Activated naive CD8-positive, alpha-beta T cell treated with anti-CD3 and anti-CD28 coated beads, Interleukin-2, amount 50 U/mL, for 16 hours (primary cell): ENCODE measurements around the gene SLC25A26.
A peak's percentile ranks its signal among the peaks of the same experiment; 100 is the strongest.
"Not testable (repeated sequence)": the region's sequence is repeated elsewhere in the genome, so short reads cannot be mapped to it uniquely, and the experiment has no call there.

Source experiments
- DNase-seq: peaks from one replicate; pipeline ENCODE4 v3.0.0-alpha.2; 2020; ENCODE audit warnings: low read depth, low spot score

The SLC25A26 gene

DNA sequence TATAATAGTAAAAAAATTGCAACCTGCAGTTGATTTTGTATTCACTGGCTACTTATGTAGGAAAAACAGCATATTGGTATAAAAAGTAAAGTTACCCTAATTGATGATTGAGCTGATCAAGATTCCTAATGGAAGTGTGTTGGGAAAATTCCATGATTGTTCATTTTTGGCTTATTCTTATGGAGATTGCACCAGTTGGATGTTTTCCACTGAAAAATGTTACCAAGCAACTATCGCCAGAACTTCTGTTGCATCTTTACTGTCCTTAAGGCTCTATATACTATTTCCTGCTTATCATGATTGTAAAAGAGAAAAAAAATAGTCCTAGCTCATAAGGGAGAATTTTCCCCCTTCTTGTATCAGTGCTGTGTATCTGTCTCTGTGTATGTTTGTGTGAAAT, 48.6 kb downstream of the SLC25A26 start:
- DNase-seq: no peak

DNA sequence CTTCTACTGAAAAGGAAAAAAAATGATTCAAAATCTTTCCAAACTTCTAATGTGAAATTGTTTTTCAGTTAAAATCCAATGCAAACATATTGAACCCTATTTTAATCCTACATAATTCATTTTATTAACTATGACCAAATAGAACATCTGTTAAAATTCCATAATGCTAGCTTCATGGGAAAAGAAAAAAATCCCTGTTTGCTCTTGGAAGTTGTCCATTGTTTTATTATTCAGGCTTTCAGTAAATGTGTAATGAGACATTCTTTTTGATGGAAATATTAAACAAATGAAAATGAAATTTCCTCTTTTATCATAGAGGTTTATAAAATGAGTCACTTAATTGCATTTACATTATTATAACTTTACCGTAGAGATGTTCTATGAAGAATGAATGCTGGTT, 49.5 kb downstream of the SLC25A26 start:
- no peak for DNase-seq

DNA sequence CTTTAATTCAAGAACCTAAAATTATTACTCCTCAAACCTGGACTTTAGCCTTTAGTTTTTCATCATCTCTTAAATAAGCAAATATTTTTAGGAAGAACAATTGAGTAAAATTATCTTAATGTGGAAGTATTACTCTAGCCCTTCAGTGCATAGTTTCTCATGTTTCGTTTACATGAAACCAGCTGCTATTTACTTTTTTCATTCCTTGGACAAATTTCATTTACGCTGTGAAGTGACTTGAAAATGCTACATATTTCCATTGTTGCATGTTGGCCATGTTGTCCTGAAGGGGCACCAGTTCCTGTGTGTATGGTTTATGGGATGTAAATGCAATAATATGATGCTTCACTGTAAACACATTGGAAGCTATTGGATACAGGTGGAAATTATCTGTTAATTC, 49.9 kb downstream of the SLC25A26 start:
- DNase-seq: no peak

DNA sequence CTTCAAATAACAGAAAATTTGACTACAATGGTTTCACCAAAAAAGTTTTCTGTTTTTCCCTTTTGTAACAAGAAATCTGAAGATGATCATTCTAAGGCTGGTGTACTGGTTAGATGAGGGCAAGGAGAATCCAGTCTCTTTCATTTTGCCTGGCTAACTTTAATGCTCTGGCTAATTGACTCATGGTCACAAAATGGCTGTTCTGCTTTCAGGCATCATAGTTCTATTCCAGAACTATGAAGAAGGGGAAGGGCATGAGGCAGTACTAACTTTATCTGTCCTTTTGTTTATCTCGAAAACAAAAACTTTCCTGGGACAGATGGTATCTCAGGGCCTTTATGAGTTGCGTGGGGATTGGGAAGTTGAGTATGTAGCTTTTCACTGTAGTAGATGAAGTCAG, 50.4 kb downstream of the SLC25A26 start:
- no peak for DNase-seq

DNA sequence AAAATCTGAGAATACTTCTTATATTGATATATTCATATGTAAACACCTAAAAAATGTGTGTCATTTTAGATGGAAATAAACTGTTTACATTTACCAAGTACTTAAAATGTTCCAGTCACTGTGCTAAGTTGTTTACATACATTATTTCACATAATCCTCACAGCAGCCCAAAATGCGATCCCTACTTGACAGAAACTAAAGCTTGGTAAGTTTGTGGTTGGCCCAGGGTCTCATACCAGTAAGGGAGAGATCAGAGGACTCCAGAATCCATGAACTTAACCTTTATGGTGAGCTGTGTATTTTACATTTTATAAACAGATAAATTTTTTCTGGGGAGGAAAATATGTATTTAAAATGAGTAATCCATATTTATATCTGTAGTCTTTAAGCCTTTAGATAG, 51.2 kb downstream of the SLC25A26 start:
- no peak for DNase-seq

DNA sequence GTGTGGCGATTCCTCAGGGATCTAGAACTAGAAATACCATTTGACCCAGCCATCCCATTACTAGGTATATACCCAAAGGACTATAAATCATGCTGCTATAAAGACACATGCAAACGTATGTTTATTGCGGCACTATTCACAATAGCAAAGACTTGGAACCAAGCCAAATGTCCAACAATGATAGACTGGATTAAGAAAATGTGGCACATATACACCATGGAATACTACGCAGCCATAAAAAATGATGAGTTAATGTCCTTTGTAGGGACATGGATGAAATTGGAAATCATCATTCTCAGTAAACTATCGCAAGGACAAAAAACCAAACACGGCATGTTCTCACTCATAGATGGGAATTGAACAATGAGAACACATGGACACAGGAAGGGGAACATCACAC, 54.0 kb downstream of the SLC25A26 start:
- DNase-seq: not testable (repeated sequence)

DNA sequence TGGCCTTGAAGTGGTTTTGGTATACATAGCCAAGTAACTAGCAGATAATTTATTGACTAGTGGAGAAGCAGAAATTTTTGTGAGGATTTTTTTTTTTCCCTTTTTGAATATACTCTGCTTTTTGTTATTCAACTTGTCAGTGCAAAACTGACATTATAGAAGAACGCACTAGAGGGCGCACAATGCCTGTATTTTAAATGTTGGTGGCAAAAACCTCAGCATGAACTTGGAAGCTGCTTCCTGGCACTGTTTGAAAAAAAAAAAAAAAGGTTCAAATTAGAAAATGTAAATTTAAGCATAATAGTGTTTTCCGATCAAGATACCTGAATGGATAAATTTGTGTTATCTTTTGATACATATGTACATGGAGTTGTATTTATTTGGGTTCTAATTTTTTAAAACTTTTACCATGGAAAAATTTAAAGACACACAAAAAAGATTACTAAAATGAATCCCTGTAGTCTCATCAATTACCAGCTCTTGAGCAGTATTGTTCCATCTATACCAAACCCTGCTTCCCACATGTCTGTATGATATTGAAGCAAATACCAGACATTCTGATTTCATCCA, 56.0 kb downstream of the SLC25A26 start:
- DNase-seq: peak; percentile 7

DNA sequence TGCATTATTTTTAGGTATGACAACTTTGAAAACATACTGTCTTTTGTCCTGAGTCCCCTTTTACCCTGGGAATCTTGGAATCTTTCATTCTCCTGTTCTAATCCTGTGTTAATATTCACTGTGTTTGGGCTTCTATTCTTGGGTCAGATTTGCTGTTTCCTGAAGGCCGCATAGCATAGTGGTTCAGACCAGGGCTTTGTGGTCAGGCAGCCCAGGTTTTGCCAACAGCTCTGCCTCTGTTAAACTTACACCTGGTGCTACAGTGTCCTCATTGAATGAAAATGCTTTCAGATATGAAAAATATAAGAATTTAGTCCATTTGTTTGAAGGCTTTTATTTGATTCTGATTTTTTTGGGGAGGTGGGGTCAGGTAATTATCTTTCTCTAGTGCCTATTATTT, 58.4 kb downstream of the SLC25A26 start:
- DNase-seq: no peak

DNA sequence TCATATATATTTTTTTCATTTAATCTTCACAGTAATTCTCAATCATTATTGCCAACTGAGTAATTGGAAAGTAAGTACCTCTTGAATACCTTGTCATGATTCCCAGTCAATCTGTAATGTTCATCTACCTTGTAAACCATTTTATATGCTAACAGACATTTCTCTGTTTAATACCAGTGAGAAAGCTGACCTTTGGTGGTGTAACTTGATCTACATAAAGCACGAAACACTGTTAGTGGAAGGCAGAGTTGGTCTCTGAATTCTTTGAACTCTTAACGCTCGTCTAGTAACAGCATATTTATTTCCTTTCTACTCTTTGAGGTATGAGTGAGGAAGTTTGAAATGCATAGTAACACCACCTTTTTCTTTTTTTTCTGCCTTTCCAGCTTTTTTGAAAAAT, 59.5 kb downstream of the SLC25A26 start:
- no peak for DNase-seq

DNA sequence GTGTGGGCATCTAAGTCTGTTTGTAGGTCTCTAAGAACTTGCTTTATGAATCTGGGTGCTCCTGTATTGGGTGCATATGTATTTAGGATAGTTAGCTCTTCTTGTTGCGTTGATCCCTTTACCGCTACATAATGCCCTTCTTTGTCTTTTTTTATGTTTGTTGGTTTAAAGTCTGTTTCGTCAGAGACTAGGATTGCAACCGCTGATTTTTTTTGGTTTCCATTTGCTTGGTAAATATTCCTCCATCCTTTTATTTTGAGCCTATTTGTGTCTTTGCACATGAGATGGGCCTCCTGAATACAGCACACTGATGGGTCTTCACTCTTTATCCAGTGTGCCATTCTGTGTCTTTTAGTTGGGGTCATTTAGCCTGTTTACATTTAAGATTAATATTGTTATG, 71.1 kb downstream of the SLC25A26 start:
- not testable (repeated sequence) for DNase-seq

DNA sequence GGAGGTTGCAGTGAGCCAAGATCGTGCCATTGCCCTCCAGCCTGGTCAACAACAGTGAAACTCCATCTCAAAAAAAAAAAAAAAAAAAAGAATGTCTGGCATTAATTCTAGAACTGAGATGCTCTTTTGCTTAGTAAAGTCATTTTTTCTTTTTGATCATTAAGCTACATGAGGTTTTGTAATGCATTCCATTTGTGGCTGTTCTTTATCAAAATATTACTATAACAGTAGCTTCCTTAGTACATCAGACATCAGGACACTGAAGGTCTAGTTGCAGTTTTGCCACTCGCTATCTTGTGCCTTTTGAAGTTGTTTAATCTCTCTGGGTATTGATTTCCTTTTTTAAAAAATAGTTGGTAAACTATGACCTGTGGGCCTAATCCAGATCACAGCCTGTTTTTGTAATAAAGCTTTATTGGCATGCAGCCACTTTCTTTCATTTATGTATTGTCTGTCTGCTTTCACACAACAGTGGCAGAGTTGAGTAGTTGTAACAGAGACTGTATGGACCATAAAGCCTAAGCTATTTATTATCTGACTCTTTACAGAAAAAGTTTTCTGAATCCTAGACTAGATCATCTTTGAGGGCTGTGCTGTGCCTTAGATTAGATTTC, 76.6 kb downstream of the SLC25A26 start:
- no peak for DNase-seq

DNA sequence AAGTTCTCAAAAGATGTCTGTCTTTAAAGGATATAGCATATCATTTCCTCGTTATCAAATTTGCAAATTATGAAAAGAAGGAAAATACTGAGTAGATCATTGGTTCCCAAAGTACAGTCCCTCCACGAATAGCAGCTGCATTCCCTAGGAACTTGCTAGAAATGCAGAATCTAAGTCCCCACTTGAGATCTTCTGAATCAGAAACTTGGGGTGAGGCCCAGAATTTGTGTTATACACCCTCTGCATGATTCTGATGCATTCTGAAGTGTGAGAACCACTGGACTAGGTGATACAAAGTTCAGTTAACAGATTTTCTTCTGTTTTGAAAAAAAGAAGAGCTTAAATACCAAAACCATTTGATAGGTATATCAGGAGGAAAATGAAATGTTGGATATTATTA, 77.1 kb downstream of the SLC25A26 start:
- no peak for DNase-seq

DNA sequence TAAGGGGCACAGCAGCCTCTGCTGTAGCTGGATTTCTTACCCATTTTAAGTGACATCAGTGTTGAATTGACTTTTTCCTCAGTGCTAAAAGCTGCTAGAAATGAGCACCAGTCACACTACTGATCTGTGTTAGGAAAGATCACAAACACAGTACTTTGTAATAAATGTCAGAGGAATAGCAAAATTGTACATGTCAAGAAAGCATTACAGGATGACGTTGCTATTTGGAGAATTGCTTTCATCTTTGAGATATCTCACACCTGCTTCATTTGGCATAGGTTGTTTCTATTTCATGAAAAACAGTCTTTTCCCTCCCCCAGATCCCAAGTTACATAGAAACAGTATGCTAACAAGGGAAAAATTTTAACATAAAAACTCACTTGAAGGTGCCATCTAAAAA, 77.8 kb downstream of the SLC25A26 start:
- DNase-seq: no peak

DNA sequence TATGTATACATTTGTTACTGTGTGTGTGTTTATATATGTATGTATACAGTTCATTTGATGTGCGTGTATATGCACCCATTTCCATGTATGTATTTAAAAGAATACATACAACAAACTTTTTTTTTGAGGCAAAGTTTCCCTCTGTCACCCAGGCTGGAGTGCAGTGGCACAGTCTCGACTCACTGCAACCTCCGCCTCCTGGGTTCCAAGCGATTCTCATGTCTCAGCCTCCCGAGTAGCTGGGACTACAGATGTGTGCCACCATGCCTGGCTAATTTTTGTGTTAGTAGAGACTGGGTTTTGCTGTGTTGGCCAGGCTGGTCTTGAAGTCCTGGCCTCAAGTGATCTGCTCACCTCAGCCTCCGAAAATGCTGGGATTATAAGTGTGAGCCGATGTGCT, 78.3 kb downstream of the SLC25A26 start:
- not testable (repeated sequence) for DNase-seq

DNA sequence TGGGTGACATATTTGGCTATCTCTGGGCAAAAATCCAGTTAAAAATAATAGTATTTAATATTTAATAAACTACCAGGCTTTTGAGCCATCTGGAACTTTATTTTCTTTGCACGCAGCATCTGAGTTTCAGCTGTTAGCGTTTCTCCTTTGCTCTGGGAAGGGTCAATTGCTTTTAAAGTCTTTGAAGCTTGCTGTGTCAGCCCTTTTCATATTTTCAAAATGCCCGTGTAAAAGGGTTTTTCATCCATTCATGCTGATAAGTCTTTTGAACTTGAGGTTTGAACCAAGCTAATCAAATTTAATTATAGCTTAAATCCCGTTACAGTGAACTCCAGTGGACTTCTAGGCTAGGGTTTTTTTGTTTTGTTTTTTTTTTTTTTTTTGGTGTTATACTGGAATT, 79.1 kb downstream of the SLC25A26 start:
- no peak for DNase-seq

DNA sequence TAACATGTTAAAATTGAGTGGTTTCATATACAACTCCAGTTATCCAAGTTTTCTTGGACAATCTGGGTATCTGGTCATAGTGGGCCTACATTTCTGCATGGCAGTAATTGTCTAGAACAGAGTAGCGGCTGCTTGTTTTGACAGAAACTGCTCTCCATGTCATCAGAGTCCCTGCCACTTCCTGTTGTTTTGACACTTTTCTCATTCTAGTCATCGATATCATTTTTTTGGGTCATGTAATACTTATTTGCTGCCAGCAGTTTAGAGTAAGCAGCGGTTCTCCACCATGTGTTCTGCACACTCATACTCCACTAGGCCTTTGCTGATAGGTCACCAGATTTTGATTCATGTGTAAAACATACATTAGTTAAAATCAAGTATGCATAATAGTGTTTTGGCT, 81.5 kb downstream of the SLC25A26 start:
- DNase-seq: no peak

DNA sequence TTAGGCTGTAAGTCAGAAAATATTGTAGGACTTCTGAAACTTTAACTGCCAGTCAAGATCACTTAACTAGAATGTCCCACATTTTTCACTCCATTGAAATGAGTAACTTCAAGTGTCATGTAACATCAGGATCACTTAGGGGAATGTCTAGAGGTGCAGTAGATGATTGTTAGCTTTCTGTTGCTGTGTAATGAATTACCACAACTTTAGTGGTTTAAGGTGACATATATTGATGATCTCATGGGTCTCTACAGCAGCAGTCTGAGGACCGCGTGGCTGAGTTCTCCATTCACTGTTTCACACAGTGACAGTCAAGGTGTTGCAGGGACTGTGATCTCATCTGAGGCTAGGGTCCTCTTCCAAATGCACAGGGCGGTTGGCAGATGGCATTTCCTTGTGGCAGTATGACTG, 82.7 kb downstream of the SLC25A26 start:
- no peak for DNase-seq

DNA sequence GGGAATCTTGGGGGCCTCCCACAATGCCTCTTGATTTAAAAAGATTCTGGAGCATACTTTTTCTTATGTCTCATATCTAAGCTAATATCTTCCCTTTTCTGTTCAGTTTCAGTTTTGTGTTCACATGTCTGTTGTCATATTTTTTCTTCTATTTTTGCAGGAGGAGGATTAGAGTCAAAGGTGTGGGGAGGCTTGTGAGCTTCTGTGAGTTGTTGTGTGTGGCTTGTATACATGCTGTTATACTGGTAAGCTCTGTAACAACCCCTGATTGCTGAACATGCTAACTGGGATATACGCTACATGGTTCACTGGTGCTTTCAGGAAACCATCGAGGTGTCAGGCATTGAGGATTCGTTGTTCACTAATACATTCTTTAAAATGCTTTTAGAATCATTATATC, 83.5 kb downstream of the SLC25A26 start:
- DNase-seq: no peak

DNA sequence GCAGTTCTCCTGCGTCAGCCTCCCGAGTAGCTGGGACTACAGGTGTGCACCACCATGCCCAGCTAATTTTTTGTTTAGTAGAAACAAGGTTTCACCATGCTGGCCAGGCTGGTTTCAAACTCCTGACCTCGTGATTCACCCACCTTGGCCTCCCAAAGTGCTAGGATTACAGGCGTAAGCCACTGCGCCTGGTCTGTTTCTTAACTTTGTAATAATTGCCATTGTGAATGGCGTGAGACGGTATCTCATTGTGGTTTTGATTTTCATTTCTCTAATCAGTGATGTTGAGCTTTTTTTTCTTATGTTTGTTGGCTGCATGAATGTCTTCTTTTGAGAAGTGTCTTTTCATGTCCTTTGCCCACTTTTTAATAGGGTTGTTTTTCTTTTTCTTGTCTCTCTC, 85.3 kb downstream of the SLC25A26 start:
- not testable (repeated sequence) for DNase-seq

DNA sequence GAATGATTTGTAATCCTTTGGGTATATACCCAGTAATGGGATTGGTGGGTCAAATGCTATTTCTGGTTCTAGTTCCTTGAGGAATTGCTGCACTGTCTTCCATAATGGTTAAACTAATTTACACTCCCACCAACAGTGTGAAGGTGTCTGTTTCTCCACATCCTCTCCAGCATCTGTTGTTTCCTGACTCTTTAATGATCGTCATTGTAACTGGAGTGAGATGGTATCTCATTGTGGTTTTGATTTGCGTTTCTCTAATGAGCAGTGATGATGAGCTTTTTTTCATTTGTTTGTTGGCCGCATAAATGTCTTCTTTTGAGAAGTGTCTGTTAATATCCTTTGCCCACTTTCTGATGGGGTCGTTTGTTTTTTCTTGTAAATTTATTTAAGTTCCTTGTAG, 86.2 kb downstream of the SLC25A26 start:
- DNase-seq: not testable (repeated sequence)

DNA sequence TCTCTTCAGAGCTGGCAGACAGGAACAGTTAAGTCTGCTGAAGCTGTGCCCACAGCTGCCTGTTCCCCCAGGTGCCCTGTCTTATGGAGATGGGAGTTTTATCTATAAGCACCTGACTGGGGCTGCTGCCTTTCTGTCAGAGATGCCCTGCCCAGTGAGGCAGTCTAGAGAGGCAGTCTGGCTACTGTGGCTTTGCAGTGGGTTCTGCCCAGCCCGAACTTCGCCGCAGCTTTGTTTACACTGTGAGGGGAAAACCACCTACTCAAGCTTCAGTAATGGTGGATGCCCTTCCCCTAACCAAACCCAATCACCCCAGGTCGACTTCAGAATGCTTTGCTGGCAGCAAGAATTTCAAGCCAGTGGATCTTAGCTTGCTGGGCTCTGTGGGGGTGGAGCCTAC, 91.2 kb downstream of the SLC25A26 start:
- DNase-seq: no peak

DNA sequence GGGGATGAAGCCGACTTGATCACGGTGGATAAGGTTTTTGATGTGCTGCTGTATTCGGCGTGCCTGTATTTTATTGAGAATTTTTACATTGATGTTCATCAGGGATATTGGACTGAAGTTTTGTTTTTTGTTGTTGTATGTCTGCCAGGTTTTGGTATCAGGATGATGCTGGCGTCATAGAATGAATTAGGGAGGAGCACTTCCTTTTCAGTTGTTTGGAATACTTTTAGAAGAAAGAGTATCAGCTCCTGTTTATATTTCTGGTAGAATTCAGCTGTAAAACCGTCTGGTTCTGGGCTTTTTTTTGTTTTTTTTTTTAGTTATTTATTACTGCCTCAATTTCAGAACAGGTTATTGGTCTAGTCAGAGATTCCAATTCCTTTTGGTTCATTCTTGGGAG, 93.7 kb downstream of the SLC25A26 start:
- DNase-seq: no peak

DNA sequence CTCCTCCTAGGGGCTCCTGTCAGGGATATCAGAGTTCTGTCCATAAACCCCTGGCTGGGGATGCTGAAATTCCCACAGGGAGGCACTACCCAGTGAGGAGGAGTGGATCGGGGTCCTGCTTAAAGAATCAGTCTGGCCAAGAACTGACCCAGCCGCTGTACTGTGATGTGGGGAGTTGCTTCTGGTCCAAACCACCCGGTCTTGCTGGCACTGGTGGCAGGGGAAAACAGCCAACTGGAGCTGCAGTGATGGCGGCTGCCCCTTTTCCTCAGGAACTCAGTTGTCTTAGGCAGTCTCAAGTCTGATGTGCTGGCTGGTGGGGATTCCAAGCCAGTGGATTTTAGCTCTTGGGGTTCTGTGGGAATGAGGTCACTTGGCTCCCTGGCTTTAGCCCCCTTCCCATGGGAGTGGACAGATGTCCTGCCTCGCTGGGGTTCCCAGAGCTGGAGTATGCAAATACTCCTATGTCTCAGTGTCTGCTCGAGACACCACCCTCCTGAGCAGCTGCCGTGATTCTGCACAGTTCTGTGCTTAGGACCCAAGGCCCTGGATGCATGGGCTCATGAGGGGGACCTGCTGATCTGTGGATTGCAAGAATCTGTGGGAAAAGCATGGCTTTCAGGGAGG, 97.1 kb downstream of the SLC25A26 start:
- no peak for DNase-seq

DNA sequence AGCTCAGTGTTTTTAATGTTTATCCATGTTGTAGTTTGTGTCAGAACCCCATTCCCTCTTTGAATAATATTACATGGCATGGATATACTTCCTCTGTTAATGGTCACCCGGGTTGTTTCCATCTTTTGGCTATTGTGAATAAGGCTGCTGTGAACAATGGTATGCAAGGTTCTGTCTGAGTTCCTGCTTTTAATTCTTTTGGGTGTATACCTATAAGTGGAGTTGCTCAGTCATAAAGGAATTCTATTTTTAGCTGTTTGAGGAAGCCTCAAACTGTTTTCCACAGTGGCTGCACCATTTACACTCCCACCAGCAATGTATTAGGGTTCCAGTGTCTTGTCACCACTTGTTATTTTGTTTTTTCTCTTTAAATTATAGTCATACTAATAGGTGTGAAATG, 99.6 kb downstream of the SLC25A26 start:
- DNase-seq: no peak
